ENCODE measurements around the gene CEP162. TPM values are rescaled to one million over a fixed set of nuclear protein-coding genes. Genes with fewer than 3 reads are reported as not detected.

The CEP162 gene
- total RNA-seq, 2 experiments from 2014 or later = 2.6 to 2.8 TPM

DNA sequence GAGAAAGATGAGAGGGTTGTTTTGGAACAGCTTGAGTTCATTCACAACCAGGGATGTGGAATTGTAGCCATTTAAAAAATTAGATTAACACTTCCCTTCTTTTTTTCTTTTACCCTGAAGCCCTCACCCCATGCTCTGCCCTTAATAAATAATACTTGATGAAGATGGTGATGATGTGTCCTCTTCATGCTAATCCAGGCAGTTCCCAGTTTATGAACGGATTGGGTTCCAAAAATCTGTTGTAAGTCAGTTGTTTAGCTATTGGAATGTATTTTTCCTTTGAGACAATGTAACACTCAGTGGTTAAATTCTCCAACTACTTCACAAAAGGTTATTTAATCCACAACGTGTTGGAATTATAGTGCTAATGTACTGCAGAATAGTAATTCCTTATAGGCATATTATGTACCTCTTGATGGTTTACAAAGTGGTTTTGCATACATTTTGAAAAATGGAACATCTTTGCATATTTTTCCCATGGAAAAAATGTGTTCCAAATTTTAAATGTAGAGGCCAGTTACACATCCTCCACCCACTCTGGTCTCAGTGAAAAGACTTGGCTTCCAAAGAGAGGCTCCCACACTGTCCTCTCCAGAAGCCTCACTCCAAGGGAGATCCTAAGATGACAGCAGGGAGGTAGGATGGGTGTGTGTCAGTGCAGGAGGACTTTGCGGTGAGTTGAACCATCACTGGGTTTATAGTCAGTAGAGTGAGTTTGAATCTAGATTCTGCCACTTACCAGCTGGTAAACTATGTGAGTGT lies 45.8 kb upstream of the CEP162 start:
- no peak for DNase-seq
- Mint-ChIP-seq H3K27ac (no peak overlapping the region), H3K4me3 (no peak overlapping the region), H3K9me3 (no peaks in the 10 kb centered on the region), H3K27me3 (peaks cover 24% of the 10 kb centered on the region), H3K36me3 (ENCODE audit: low read depth) (no peaks in the 10 kb centered on the region), H3K4me1 (ENCODE audit: low read depth) (no peaks in the 10 kb centered on the region)
- Histone ChIP-seq H3K27ac (ENCODE audit: low read depth in 1 of 2, low read length in 2 of 2) (no peak overlapping the region), H3K4me3 (ENCODE audit: low read length) (no peak overlapping the region), H3K27me3 (ENCODE audit: control insufficient read depth in 1 of 2, insufficient read depth in 2 of 2, low read length in 2 of 2) (no peaks in the 10 kb centered on the region), H3K9me3 (ENCODE audit: control insufficient read depth in 1 of 2, insufficient read depth in 1 of 2, low read length in 2 of 2) (no peaks in the 10 kb centered on the region), H3K4me1 (ENCODE audit: insufficient read depth, low read length) (no peaks in the 10 kb centered on the region), H3K36me3 (ENCODE audit: insufficient read depth, low read length) (no peaks in the 10 kb centered on the region)
- intact Hi-C loops (cut with DNase I, micrococcal nuclease) = no loop called here
- CTCF ChIA-PET = no interaction called here
- no peak for ATAC-seq (ENCODE audit: poor library complexity)
- TF ChIP-seq, protein P1, sequence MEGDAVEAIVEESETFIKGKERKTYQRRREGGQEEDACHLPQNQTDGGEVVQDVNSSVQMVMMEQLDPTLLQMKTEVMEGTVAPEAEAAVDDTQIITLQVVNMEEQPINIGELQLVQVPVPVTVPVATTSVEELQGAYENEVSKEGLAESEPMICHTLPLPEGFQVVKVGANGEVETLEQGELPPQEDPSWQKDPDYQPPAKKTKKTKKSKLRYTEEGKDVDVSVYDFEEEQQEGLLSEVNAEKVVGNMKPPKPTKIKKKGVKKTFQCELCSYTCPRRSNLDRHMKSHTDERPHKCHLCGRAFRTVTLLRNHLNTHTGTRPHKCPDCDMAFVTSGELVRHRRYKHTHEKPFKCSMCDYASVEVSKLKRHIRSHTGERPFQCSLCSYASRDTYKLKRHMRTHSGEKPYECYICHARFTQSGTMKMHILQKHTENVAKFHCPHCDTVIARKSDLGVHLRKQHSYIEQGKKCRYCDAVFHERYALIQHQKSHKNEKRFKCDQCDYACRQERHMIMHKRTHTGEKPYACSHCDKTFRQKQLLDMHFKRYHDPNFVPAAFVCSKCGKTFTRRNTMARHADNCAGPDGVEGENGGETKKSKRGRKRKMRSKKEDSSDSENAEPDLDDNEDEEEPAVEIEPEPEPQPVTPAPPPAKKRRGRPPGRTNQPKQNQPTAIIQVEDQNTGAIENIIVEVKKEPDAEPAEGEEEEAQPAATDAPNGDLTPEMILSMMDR (IDR thresholded peaks at IDR 0.05) = no peak
- POLR2A ChIA-PET = no interaction called here

DNA sequence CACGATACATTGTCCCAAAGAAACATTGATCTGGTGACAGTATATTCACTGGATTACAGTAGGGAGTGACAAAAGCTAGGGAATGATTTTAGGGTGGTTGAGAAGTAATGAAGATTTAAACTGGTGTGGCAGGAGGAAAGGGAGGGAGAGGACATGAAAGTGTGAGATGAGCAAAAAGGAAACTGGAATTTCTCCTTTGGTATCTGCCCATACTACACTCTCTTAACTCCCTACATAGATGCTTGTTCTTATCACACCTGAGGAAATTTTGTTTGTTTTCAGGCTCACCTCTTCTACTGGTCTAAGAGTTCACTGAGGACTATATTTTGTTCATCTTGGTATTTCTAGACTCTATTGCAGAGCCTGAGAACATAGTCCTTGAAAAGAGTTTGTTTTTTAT lies 44.9 kb upstream of the CEP162 start:
- Histone ChIP-seq H3K9me3 (ENCODE audit: control insufficient read depth in 1 of 2, insufficient read depth in 1 of 2, low read length in 2 of 2) (no peaks in the 10 kb centered on the region), H3K36me3 (ENCODE audit: insufficient read depth, low read length) (no peaks in the 10 kb centered on the region), H3K27ac (ENCODE audit: low read depth in 1 of 2, low read length in 2 of 2) (no peak overlapping the region), H3K4me3 (ENCODE audit: low read length) (no peak overlapping the region), H3K4me1 (ENCODE audit: insufficient read depth, low read length) (no peaks in the 10 kb centered on the region), H3K27me3 (ENCODE audit: control insufficient read depth in 1 of 2, insufficient read depth in 2 of 2, low read length in 2 of 2) (no peaks in the 10 kb centered on the region)
- peaks cover 23% of the 10 kb centered on the region for H3K27me3 Mint-ChIP-seq
- H3K4me1 Mint-ChIP-seq (ENCODE audit: low read depth) = no peaks in the 10 kb centered on the region
- H3K36me3 Mint-ChIP-seq (ENCODE audit: low read depth) = no peaks in the 10 kb centered on the region
- CTCF ChIA-PET = no interaction called here
- H3K9me3 Mint-ChIP-seq = no peaks in the 10 kb centered on the region
- POLR2A ChIA-PET = no interaction called here
- no peak for ATAC-seq (ENCODE audit: poor library complexity)
- intact Hi-C loops (cut with DNase I, micrococcal nuclease) = no loop called here
- no peak overlapping the region for H3K27ac Mint-ChIP-seq
- TF ChIP-seq, protein P1 (IDR thresholded peaks at IDR 0.05) = no peak
- H3K4me3 Mint-ChIP-seq = no peak overlapping the region
- DNase-seq = no peak

- Histone ChIP-seq H3K9me3 (ENCODE audit: control insufficient read depth in 1 of 2, insufficient read depth in 1 of 2, low read length in 2 of 2) (no peaks in the 10 kb centered on the region), H3K4me3 (ENCODE audit: low read length) (no peak overlapping the region), H3K27me3 (ENCODE audit: control insufficient read depth in 1 of 2, insufficient read depth in 2 of 2, low read length in 2 of 2) (no peaks in the 10 kb centered on the region), H3K36me3 (ENCODE audit: insufficient read depth, low read length) (no peaks in the 10 kb centered on the region), H3K27ac (ENCODE audit: low read depth in 1 of 2, low read length in 2 of 2) (no peak overlapping the region), H3K4me1 (ENCODE audit: insufficient read depth, low read length) (no peaks in the 10 kb centered on the region)
- no peaks in the 10 kb centered on the region for H3K36me3 Mint-ChIP-seq (ENCODE audit: low read depth)
- intact Hi-C loops (cut with DNase I, micrococcal nuclease) = no loop called here
- H3K4me1 Mint-ChIP-seq (ENCODE audit: low read depth) = no peaks in the 10 kb centered on the region
- POLR2A ChIA-PET = no interaction called here
- TF ChIP-seq, protein P1 (IDR thresholded peaks at IDR 0.05) = no peak
- no peaks in the 10 kb centered on the region for H3K9me3 Mint-ChIP-seq
- no peak overlapping the region for H3K4me3 Mint-ChIP-seq
- H3K27ac Mint-ChIP-seq = no peak overlapping the region
- ATAC-seq (ENCODE audit: poor library complexity) = no peak
- peaks cover 19% of the 10 kb centered on the region for H3K27me3 Mint-ChIP-seq
- CTCF ChIA-PET = no interaction called here
- no peak for DNase-seq
Measured at GRCh38 chr6:84271061-84271716, 43.7 kb upstream of the CEP162 start.
